Measurements from ENCODE around the gene ANO5.

The ANO5 gene, protein sequence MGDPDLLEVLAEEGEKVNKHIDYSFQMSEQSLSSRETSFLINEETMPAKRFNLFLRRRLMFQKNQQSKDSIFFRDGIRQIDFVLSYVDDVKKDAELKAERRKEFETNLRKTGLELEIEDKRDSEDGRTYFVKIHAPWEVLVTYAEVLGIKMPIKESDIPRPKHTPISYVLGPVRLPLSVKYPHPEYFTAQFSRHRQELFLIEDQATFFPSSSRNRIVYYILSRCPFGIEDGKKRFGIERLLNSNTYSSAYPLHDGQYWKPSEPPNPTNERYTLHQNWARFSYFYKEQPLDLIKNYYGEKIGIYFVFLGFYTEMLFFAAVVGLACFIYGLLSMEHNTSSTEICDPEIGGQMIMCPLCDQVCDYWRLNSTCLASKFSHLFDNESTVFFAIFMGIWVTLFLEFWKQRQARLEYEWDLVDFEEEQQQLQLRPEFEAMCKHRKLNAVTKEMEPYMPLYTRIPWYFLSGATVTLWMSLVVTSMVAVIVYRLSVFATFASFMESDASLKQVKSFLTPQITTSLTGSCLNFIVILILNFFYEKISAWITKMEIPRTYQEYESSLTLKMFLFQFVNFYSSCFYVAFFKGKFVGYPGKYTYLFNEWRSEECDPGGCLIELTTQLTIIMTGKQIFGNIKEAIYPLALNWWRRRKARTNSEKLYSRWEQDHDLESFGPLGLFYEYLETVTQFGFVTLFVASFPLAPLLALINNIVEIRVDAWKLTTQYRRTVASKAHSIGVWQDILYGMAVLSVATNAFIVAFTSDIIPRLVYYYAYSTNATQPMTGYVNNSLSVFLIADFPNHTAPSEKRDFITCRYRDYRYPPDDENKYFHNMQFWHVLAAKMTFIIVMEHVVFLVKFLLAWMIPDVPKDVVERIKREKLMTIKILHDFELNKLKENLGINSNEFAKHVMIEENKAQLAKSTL

DNA sequence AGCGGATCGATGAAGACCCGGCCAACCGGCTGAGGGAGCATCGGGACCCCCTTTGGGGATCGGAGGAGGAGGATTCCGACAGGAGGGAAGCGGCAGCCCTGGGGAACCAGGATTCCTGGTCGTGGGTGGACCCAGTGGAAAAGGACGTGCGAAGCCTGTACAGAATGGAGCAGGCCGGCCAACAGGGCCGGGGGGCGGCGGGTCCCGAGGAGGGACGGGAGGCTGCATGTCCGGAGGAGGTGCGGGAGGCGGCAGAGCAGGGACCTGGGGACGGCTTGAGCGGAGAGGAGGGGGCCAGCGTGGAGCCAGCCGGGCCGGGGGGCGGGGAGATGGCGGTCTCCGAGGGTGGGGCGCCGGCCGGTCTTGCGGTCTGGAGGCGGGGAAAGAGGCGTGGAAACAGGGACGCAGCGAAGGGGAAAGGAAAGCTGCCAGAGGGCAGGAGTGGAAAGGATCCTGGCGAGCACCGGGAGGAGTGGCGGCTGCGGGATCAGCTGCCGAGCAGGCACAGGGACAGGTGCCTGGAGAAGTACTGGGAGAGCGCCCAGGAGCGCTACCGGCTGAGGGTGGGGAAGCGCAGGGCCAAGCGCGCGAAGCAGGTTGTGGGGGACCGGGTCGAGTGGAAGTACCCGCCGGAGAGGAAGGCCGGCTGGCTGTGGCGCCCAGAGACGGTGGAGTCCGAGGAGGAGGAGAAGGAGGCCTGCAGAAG is at the start of gene ANO5:
Gene ANO5, plus strand, starts transcription at position 444 of the 706 bp plus-strand sequence. CDS start 408 bp downstream, outside the sequence.
- DNase-seq (ENCODE audit: low spot score), result peak; percentile 2

DNA sequence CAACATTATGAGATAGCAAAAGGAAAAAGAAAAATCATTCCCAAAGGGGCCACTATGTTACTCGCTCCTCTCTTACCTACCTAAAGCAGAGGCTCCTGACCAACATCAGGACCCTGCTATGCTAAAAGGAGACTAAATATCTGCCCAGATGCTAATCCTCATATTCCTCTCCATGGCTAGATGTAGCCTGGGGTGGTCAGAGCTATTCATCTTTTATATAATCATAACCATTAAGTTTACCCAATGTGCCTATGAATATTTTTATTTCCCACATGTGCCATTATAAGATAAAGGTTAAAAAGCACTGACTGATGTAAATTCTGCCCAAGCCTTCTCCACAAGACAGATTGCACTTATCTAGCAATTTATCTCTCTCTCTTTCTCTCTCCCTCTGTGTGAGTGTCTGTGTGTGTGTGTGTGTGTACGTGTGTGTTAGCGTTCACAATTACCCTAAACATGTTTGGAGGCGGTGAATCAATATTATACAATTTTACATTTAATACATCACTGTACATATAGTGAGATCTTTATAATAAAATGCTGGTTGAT is 41.2 kb upstream of the ANO5 start:
- no peak for DNase-seq (ENCODE audit: low spot score)

DNA sequence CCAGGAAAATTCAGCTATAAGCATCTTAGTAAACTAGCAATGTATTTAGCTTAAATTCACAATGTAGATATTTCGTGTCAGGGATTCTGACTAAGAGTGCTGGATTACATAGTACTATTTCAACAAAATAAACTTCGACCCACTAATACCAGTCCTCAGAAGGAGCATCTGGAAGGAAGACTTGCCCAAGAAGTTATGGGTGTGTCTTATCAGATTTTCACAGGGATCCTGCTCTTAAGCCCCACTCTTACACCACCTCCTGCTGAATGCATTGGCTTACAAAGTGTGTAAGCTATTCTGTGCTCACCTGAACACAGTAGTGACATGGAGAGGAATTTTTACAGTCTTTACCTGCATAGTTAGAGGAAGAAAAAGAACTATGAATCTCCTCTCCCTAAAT is 35.4 kb upstream of the ANO5 start:
- DNase-seq (ENCODE audit: low spot score), result no peak

DNA sequence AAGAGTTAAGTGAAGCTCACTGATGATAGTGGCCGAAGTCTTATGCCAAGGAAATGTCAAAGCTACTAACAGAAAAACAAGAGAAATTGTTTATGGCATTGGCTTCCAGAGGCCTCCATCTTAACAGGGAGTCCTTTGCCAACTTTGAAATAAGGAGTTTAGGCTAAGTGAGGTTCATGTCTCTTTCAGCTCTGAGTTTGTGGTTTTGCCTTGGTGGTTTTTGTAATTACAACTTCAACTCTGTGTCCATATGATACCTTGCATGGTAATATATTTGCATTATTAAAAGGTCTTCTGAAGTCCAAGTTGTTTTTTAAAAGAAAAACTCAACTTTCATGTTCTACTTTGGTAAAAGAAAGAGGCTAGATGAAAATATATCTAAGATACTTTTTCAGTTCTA is 31.4 kb upstream of the ANO5 start:
- DNase-seq (ENCODE audit: low spot score), result no peak

DNA sequence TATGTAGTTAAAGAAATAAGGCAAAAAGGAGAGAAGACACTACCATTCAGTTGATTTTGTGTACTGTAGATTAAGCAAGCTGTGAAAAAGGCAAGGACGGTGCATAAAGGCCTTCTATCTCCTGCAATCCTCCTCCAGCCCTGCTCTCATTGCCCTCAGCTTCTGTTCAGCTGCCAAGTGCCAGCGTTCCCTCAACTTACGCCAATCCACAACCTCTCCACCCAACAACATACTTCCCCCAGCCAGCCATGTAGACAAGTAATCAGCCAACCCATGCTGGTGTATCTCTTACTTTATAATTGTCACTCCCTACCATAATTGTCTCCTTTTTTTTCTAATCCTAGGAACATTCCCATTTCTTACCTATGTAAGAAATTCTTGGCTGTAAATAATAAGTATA is 30.1 kb upstream of the ANO5 start:
- DNase-seq (ENCODE audit: low spot score), result no peak

DNA sequence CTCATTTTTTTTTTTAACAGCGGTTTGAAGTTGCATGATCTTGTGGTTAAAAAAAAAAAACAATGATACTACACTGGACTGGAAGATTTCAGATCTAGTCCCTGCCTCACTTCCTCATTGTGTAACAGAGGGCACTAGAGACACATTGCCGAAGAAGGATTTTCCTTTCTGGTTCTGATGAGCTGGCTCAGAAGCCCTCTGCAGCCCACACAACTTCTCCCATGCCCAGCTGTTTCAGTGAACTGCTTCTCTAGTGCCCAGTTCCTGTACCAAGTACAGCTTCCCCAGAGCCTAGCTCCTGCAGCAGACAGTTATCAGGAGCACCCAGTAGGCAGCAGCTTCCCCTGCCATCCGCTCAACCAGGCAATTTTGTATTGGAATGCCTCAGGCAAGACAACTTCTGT is 29.5 kb upstream of the ANO5 start:
- no peak for DNase-seq (ENCODE audit: low spot score)

DNA sequence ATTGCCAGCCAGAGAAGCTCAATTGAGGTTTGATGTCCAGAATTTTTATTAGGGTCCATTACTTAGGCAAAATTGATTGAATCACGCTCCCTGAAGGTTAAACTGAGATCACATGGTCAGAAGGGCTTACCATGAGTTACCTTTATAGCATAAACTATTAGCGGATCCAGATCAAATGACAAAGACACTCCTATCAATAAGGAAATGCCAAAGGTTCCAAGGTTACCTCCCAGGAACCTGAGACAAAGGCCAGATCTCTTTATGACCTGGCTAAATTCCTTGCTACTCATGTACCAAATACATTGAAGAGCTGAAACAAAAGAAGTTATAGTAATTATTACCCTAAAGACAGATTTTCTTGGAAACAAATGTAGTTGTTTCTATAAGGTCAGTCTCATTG is 27.8 kb upstream of the ANO5 start:
- no peak for DNase-seq (ENCODE audit: low spot score)

DNA sequence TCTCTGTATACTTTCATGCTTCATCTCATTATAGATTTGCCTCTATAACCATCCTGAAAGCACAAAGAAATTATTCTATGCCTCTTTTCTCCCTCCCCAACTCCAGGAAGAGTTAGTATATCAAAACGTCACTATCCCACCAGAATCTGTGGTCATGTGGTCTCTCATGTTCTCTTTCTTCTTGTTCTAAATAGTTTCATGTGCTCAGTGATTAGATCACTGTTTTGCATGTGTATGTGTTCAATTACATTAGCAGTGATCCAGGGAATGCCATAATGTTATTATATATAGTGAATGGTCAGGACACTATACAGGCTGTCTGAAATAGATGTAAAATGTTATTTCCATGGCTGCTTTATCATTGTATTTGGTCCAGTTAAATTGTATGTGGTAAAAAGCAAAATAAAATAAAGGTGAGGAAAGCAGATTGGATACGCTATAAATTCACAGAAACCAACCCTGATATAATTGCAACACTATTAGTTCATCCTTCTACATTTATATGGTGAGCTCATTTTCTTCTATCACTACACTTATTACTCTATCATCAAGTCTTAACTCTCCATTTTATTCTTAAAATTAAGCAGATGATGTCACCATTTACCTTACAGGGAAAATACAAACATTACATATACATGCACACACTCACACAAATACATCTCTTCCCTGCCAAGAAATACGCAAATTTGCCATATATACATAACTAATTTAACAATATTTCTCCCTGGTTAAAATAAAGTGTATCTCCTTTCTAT is 26.9 kb upstream of the ANO5 start:
- no peak for DNase-seq (ENCODE audit: low spot score)

DNA sequence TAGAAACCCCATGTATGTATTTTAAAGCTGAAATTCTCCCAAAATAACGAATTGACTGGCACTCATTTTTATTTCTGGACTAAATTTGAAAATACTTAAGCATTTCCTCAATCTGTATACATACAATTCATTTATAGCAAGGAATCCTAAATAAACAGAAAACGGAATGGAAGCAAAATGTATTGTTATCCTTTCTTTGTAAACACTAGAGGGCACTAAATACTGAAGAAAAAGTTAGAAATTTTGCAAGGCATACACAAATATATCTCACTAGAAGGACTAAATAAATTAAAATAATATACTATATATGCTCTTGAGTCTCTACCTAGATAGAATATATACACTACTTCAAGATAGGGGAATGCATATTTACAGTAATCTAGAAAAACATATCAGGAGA is 23.1 kb upstream of the ANO5 start:
- no peak for DNase-seq (ENCODE audit: low spot score)

DNA sequence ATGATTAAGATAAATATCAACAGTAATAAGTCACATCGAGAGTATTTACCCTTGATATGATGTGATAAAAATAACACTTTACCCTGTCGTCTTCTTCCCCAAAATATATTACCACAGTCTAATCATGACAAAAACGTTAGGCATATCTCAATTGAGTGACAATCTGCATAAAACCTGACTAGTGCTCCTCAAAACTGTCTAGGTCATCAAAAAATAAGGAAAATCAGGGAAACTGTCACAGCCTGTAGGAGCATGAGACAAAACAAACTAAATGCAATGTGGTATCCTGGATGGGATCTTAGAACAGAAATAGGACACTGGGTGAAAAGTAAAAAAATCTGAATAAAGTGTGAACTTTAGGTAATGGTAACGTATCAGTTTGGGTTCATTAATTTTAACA is 19.4 kb upstream of the ANO5 start:
- DNase-seq (ENCODE audit: low spot score), result no peak

DNA sequence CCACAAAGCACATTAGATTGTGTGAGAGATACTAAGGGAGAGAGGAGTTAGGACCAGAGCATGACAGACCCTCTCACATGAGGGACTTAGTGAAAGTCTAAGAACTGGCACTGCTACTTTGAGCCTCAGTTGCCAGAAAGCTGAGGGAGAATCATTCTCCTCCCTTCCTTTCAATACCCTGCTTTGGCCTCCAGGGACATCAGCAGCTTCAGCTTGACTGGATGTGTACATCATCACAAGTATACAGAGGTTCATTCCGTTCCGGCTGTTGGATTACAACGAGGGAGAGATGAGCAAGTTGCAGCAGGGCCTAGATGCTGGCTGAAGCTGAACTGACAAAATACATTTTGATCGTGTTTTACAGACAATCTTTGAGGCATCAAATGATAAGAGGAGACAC is 15.7 kb upstream of the ANO5 start:
- DNase-seq (ENCODE audit: low spot score), result no peak

DNA sequence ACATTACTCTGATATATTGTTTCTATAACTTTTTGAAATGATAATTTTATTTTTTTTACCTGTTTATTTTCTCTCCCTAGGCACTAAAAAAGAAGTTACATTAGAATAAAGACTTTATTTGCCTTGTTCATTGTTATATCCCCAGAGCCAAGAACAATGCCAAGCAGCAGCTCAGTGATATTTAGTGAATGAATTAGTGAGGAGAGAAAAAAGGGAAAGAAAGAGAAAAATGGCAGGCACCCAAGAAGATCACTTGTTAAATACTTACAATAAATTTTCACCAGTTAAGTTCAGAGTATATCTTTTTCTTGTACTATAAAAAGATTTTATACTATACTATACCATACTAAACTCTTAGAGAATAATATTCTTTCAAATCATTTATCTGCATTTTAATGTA is 13.3 kb upstream of the ANO5 start:
- no peak for DNase-seq (ENCODE audit: low spot score)

DNA sequence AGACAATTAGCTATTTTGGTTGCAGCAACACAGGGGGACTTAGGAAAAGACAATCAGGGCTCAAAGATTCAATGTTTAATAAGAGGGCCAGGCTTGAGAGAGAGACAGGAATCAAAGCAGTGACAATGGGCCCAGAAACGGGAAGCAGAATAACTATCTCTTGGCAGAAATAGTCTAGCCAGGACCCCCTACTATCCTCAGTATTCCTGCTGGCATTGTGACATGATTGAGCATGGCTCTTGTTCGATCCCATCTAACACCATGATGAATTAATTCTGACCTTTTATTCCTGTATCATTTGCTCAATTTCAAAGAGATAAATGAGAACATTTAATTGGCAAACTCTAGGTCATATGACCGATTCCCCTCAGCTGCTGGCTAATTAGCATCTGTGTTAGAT is 12.8 kb upstream of the ANO5 start:
- DNase-seq (ENCODE audit: low spot score), result no peak

DNA sequence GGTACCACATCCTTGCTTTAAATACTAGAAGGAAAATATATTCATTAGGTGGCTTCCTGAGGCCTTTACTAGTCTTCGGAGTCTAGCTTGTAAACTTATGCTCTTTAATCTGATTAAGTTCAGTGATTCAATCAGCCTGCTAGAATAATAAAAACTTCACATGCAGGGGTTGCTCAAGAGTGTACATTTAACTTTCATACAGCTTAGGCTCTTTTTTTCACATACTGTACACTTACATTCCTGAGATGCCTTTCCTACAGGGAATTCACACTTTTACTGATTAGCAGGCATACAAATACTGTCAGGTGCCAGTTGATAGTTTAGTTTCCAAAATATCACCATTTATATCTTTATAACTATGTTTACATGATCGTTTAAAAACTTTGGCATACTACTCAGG is 3.2 kb upstream of the ANO5 start:
- no peak for DNase-seq (ENCODE audit: low spot score)

DNA sequence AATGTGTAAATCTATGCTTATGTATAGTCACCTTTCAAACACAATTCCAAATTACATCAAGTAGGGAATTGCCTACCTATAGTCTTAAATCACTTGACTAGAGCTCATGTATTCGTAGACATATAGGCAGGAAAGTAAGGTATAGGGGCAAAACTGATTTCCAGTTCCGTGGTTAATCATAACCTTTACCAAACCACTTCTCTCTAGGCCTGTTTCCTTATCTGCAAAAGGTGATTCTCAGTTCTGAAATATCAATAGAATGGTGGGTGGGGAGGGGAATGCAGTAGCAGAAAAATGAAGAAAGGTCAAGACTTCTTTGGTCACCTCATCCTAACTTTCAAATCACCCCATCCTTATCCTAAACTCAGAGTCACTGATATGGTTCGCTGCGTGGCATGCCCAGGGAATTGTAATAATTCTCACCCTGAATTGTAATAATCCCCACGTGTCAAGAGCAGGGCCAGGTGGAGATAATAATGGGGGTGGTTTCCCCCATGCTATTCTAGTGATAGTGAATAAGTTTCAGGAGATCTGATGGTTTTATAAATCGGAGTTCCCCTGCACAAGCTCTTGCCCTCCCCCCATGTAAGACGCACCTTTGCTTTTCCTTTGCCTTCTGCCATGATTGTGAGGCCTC is 1.9 kb upstream of the ANO5 start:
- DNase-seq (ENCODE audit: low spot score), result no peak

DNA sequence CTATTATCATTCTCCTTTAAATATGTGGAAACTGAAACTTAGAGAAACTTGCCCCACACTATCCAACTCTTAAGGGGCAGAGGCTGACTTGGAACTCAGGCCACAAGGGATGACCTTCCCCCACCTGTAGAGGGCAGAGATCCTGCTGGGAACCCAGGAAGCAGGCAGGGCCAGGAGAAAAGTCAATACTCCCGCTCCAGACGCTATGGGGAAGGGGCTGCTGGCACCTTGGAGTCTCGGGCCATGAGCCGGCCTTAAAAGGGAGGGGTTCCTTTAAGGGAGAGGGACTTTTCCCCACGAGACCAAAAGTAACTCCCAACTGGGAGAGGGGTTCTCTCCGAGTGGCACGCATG is 620 bp upstream of the ANO5 start:
- DNase-seq (ENCODE audit: low spot score), result no peak

DNA sequence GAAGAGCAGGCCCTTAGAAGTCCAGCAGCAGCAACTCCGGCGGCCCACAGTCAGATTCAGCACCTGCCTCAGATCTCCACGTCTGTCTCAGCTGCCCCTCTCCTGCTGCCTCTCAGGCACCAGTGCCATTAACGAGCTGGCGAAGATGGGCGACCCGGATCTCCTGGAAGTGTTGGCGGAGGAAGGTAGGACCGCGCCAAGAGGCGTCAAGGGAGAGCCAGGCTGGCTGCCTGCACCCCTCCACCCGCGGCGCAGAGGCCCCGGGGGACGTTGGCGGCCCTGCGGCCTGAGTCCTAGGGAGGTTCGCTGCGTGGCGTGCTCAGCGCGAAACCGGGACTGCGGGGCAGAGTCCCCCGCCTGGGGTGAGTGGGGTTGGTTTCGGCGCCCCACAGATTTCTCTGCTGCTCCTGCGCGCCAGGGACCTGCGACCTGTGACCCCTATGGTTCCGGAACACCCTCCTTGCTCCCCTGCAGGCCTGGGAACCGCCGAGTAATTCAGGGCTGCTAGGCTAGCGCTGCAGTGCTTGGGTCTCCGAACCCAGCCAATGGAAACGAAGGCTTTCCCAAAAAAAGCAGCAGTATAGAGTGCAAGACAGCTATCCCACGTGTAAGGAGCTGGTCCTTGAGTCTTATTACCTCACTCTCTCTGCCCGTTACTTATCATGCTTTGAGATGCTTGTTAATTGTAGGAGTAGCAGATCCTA is 615 bp downstream of the ANO5 start:
- peak; percentile 2 for DNase-seq (ENCODE audit: low spot score)

DNA sequence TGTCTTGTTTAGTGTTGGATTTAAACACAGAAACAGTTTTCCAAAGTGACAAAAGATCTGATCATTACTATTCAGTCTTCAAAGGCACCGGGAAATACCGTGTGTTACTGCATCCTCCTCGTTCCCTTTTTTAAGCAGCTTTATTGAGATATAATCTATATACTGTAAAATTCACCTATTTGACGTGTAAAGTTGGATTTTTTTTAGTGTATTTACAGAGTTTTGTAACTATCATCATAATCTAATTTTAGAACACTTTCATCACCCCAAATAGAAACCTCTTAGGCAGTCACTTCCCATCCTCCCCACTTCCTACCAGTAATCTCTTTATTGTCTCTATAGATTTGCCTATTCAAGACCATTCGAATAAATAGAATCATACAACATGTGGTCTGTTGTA is 1.4 kb downstream of the ANO5 start:
- no peak for DNase-seq (ENCODE audit: low spot score)

DNA sequence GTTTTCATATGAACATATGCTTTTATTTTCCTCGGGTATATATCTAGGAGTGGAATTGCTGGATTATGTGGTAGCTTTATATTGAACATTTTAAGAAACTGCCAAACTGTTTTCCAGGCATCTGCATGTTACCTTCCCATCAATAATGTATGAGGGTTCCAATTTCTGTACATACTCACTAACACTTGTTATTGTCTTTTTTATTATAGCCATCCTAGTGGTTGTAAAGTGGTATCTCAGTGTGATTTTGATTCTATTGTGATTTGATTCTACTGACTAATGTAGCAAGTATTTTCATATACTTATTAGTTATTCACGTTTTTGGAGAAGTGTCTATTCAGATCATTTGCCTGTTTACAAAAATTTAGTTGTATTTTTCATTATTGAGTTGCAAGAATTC is 2.0 kb downstream of the ANO5 start:
- no peak for DNase-seq (ENCODE audit: low spot score)

DNA sequence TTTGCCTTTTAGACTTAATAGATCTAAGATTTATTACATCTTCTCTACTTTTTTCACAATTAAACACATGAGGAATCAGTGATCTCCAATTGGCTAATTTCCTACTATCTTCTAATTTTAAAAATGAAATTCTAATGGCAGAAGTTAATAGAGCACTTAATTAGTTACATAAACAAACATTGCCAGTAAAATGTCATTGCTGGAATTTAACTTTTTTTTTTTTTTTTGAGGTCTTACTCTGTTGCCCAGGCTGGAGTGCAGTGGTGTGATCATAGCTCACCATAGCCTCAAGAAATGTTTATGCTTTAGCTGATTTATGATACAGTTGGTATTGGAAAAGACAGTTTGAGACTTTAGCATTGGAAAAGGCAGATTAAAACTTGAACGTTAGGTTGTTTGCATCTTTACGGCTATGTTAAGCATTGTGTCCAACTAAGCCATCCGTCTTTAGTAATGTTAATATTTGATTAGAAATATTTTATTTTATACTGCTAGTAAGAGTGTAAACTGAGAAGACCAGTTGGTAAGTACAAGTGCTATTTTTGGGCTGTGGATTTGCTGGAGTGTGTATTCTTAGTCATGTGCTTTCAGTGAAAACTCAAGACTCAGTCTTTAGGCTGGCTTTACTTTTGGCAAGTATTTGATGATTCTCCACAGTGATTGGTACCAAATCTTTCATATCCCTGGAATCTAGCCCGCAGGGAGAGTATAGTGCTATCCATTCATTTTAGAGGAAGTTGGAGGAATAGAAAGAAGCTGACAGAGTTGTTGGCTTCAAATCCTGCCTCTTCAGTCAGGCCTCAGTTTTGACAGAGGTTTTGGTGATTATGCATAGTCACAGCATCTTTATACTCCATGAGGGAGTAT is 4.5 kb downstream of the ANO5 start:
- no peak for DNase-seq (ENCODE audit: low spot score)
